Right lung (tissue), 10 donors: ENCODE results near the gene FRG1. TPM values are rescaled to one million over a fixed set of nuclear protein-coding genes. Genes with fewer than 3 reads are reported as not detected.
"Not testable (repeated sequence)": the region's sequence is repeated elsewhere in the genome, so short reads cannot be mapped to it uniquely, and the experiment has no call there.

Source experiments
- DNase-seq, 2 donors: peaks; one replicate each; pipeline ENCODE4 v3.0.0-alpha.2; 2013
- long read RNA-seq, 8 donors: transcript quantifications; one replicate each; lab custom pipeline, GENCODE V29; 2026
- polyA plus RNA-seq, 5 donors: library from polyadenylated mRNA; unstranded; fragments of 120-200 nt; gene quantifications; one replicate each; pipeline versions ENCODE4 v1.2.1 to v1.2.3, GENCODE V29; 2013; ENCODE audit warnings: inconsistent platforms in 1 of 5, low replicate concordance in 1 of 5; ENCODE audit not compliant: insufficient read length in 5 of 5, insufficient read depth in 1 of 5

Gene FRG1
- polyA plus RNA-seq = 10 to 100 TPM; 47.1 to 72.5 (median 49.4) TPM
- long read RNA-seq, donor 1, transcript FRG1-201 (9 exons, 1,074 nt) = major isoform, 28 of 42 reads
- long read RNA-seq, donor 1, partial matches to known transcripts = 14 of 42 reads
- long read RNA-seq, donor 1, other reads (novel, unspliced or antisense) = 0 of 42 reads
- long read RNA-seq, donor 2, transcript FRG1-201 (9 exons, 1,074 nt) = major isoform, 15 of 23 reads
- long read RNA-seq, donor 2, partial matches to known transcripts = 8 of 23 reads
- long read RNA-seq, donor 2, other reads (novel, unspliced or antisense) = 0 of 23 reads
- long read RNA-seq, donor 3, transcript FRG1-201 (9 exons, 1,074 nt) = major isoform, 9 of 15 reads
- long read RNA-seq, donor 3, partial matches to known transcripts = 6 of 15 reads
- long read RNA-seq, donor 3, other reads (novel, unspliced or antisense) = 0 of 15 reads
- long read RNA-seq, donor 4, transcript FRG1-201 (9 exons, 1,074 nt) = major isoform, 10 of 10 reads
- long read RNA-seq, donor 4, partial matches to known transcripts = 0 of 10 reads
- long read RNA-seq, donor 4, other reads (novel, unspliced or antisense) = 0 of 10 reads
- long read RNA-seq, donor 5, transcript FRG1-201 (9 exons, 1,074 nt) = major isoform, 16 of 16 reads
- long read RNA-seq, donor 5, partial matches to known transcripts = 0 of 16 reads
- long read RNA-seq, donor 5, other reads (novel, unspliced or antisense) = 0 of 16 reads
- long read RNA-seq, donor 6, transcript FRG1-201 (9 exons, 1,074 nt) = major isoform, 21 of 21 reads
- long read RNA-seq, donor 6, partial matches to known transcripts = 0 of 21 reads
- long read RNA-seq, donor 6, other reads (novel, unspliced or antisense) = 0 of 21 reads
- long read RNA-seq, donor 7, transcript FRG1-201 (9 exons, 1,074 nt) = major isoform, 12 of 12 reads
- long read RNA-seq, donor 7, partial matches to known transcripts = 0 of 12 reads
- long read RNA-seq, donor 7, other reads (novel, unspliced or antisense) = 0 of 12 reads
- long read RNA-seq, donor 8, transcript FRG1-201 (9 exons, 1,074 nt) = major isoform, 7 of 7 reads
- long read RNA-seq, donor 8, partial matches to known transcripts = 0 of 7 reads
- long read RNA-seq, donor 8, other reads (novel, unspliced or antisense) = 0 of 7 reads

DNA sequence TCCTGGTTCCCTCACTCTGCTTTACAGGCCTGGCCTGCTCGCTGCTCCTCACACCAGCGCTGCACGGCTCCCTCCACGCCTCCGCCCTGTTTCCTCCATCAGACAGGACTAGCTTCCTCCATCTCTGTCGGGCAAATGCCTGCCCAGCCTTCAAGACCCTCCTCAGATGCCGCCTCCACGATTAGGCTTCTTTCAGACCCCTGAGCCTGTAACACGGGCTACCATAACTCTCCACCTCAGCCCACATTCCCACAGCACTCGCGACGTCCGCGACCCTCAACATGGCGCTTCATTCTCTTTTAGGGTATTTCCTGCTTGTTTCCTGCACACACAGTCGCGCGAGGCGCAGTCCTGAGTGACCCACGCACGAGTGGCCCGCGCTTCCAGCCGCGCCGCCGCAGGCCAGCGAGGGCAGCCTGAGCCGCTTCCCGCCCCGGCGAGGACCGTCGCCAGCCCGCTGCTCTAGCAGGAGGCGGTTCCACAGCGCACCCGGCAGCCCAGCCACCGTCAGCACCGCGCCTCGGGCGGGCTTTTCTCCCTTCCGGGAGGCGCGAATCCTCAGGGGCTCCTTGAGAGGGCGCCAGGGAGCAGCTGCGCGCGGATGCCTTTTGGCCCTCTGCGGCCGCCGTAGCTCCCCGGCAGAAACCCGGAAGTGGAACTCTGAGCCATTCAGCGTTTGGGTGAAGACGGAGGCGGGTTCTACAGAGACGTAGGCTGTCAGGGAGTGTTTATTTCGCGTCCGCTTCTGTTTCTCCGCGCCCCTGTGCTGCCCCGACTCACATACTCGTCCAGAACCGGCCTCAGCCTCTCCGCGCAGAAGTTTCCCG lies at the start of gene FRG1:
Gene FRG1 (plus strand): TSS at position 695 of the 827 bp plus-strand sequence. CDS start 138 bp downstream, outside the sequence.
- peak; percentile 94 for DNase-seq

DNA sequence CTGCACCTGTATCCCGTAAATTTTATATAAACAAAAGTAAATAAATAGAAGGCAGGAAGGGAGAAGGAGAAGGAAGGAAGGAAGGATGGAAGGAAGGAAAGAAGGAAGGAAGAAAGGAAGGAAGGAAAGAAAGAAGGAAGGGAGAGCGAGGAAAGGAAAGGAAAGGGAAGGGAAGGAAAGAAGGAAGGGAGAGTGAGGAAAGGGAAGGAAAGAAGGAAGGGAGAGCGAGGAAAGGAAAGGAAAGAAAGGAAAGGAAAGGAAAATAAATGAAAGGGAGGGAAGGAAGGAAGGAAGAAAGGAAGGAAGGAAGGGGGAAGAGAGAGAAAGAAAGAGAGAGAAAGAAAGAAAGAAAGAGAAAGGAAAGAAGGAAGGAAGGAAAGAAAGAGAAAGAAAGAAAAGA lies 43.0 kb upstream of the FRG1 start:
- no peak for DNase-seq

DNA sequence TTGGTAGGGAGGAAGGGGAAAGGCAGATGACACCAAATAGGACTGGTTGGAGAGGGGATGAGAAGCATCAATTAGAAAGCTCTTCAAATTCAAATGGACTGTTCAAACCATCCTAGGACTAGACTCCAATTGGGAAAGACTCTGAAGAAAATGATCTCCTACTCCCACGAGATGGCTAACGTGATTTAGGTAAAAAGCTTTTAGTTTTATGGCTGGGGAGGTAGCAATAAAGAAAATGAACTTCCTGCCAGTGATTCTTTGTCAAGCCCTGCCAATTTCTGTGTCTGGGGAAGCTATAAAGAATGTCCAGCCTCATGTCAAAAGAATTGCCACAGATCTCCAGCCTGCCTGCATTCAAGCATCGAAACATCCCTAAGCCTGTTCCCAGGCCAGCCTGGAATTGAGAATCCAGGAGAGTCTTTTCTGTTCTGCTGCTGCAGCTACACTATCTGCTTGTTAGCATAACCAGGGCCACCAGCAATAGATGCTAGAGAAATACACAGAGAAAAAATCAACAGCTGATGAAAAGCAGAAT lies 41.1 kb upstream of the FRG1 start:
- not testable (repeated sequence) for DNase-seq

DNA sequence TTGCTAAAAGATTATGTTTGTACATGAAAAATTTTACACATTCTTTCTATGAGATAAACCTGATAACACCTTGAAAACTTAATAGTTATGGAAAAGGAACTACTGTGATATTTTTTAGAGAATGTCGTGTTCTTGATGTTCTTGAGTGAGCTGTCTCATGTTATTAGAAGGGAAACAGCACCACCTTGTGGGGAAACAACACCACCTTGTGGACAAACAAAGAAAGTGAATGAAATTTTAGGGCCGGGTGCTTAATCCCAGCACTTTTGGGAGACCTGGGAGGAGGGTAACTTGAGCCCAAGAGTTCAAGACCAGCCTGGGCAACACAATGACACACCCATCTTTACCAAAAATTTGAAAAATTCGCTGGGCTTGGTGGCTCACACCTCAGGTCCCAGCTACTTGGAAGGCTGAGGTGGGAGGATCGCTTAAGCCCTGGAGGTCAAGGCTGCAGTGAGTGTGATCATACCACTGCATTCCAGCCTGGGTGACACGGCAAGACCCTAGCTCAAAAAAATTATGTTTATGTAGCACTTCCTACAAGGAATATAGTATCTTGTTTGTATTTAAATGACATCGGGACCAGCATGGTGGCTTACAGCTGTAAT lies 36.1 kb upstream of the FRG1 start:
- peak; percentile 25 to 51 for DNase-seq

DNA sequence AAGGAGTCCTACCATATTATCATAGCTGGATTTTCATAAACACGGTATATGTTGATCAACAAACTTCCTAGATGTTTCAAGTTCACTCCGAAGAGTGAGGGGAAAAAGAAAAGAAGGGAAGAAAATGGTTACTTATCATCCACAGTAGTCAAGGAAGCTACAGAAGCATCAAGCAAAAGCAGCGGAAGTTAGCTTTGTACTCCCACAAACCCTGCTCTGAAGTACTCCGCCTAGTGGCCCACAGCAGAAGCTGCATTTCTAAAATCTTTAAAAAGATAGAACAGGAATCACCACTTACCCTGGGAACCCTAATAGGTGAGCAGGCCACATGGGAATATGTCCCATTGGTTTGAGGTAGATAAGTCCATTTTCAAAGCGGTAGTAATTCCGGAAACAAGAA lies 28.5 kb upstream of the FRG1 start:
- no peak for DNase-seq

DNA sequence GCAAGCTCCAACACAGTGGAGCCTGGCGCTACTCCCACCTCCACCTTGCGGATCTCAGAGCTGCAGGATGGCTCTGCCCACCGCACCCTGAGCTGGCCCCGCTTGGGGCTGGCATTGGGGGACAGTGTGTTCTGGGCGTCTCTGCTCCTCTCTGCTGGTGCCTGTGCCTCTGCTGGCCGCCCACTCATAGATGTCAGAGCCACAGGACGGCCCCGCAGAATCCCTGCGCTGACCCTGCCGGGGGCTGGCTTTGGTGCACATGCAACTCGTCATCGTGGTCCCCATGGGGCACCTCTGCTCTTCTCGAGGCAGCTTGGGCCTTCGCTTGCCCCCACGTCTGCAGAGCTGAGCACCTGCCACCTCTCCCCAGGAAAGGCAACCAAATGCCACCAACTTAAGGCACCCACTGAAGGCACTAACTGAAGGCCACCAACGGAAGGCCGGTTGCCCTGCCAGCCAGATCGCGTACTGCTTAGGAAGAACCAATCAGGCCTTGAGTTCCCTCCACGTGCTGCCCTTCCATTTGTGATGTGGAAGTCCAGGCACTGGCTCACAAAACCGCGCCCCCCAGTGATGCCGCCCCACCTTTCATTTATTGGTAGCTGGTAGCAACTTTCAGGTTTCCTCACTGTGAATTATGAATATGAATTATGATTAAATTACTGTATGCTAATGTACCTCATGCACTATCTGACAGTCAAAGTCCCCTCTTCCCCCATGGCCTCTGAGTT lies 23.3 kb upstream of the FRG1 start:
- no peak for DNase-seq

DNA sequence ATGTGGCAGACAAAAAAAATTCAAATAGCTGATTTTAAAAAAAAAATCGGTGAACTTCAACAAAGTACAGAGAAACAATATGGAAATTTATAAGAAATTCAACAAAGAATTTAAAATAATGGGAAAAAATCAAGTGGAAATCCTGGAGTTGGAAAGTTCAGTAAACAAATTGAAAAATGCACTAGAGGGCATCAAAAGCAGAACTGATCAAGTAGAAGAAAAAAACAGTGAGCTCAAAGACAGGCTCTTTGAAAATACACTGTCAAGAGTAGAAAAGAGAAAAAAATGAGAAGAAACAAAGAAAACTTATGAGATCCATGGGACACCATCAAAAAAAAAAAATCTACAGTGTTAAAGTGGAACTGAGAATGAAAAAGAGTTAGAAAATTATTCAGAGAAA lies 19.6 kb upstream of the FRG1 start:
- no peak for DNase-seq

DNA sequence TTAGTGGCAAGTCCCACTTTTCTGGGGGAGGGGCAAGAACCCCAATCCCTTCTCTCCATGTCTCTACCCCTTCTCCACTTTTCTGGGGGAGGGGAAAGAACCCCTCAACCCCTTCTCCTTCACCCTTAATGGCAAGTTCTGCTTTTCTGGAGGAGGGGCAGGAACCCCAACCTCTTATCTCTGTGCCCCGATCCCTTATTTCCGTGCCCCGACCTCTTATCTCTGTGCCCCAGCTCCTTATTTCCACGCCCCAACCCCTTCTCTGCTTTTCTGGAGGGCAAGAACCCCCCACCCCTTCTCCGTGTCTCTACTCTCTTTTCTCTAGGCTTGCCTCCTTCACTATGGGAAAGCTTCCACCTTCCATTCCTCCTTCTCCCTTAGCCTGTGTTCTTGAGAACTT lies 13.9 kb upstream of the FRG1 start:
- not testable (repeated sequence) for DNase-seq

DNA sequence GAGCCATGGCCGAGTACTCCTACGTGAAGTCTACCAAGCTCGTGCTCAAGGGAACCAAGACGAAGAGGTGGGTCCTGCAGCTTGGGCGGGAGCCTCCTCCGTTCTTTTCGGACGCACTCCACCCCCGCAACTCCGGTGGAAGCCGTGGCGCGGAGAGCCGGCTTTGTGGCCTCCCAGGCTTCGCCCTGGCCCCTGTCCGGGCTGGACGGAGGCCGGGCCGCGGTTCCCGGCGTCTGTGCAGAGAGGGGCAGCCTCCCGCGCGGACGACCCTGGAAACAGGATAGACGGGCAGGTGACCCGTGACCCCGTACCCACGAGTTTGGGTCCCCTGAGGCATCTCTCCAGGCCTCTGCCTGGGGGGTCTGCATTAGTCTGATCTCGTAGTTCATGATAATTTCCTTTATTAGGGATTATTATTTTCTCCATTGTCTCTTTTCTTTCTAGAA lies 356 bp downstream of the FRG1 start:
- no peak for DNase-seq

DNA sequence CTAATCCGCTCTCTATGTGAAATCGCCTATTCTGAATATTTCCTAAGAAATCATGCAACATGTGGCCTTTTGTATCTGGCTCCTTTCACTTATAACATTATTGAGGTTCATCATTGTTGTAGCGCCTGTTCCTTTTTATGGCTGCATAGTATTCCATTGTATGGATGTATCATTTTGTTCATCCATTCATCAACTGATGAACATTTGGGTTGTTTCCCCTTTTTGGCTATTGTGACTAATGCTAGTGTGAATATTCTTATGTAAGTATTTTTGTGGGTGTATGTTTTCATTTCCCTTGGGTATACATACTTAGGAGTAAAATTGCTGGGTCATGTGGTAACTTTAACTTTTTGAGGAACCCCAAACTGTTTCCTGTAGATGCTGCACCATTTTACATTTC lies 1.7 kb downstream of the FRG1 start:
- DNase-seq = not testable (repeated sequence)

DNA sequence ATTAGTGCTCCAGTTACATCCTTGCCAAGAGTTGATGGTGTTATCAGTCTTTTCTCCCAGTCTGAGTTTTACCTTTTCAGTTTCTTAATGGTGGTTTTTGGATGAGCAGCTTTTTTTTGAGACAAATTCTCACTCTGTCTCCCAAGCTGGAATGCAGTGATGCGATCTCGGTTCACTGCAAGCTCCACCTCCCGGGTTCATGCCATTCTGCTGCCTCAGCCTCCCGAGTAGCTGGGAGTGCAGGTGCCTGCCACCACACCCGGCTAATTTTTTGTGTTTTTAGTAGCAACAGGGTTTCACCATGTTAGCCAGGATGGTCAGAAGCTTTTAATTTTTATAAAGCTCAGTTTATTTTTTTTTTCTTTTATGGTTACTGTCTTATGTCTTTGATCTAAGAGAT lies 3.4 kb downstream of the FRG1 start:
- not testable (repeated sequence) for DNase-seq

DNA sequence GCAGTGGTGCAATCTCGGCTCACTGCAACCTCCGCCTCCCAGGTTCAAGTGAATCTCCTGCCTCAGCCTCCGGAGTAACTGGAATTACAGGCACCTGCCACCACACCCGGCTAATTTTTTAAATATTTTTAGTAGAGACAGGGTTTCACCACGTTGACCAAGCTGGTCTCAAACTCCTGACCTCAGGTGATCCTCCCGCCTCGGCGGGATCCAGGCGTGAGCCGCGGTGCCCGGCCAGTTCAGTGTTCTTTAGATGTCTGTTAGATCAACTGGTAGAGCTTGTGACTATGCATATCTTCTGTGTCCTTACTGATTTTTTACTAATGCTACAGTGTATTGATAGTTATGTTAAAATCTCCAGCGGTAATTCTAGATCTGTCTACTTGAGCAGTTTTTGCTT lies 6.2 kb downstream of the FRG1 start:
- not testable (repeated sequence) for DNase-seq

DNA sequence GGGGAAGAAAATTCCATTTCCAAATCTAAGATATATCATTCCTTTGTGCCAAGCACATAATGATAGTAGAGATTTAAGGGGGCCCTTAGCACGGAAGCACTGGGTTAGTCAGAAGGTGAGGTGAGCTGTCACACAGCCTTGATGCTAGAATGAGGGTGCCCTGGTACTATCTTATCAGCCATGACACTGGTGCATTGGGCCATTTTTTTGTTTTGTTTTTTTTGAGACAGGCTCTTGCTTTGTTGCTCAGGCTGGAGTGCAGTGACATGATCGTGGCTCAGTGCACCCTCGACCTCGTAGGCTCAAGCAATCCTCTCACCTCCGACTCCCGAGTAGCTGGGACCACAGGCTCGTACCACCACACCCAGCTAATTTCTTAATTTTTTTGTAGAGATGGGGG lies 7.8 kb downstream of the FRG1 start:
- DNase-seq = not testable (repeated sequence)

DNA sequence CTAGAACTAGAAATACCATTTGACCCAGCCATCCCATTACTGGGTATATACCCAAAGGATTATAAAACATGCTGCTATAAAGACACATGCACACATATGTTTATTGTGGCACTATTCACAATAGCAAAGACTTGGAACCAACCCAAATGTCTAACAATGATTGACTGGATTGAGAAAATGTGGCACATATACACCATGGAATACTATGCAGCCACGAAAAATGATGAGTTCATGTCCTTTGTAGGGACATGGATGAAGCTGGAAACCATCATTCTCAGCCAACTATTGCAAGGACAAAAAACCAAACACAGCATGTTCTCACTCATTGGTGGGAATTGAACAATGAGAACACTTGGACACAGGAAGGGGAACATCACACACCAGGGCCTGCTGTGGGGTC lies 28.6 kb downstream of the FRG1 start:
- DNase-seq = not testable (repeated sequence)

DNA sequence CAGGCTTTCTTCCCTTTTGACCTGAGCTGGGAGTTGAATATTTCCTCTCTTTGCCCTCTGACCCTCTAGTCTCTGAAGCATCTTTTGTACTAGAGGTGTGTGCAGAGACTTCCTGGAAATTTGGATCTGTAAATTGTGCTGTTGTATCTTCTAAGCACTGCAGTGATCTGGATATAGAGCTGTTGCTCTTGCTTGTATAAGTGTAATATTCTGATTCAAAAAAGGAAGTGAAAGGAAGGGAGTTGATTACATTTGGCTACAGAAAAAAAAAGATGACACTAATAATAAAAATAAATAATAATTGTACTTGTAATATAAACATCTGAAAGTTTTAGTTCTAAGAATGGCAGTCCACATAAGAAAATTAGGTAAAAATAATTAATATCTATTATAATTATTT lies 33.0 kb downstream of the FRG1 start:
- no peak for DNase-seq

DNA sequence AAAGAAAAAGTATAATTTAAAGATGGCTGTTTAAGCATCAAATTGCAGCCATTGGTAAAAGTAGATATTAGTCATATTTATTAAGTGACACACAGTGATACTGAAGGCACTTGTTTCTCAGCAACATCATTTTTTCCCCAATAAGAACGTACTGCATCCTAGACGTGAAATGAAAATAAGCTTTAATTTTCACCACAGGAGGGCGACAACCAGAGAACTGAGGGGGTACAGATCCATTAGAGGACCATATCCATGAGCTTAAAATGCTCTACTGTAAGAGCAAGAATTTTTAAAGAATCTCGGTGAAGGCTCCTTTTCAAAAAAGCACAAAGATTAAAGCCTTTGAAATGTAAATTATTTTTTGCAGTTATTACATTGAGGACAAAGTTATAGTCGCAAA lies 33.4 kb downstream of the FRG1 start:
- DNase-seq = no peak

DNA sequence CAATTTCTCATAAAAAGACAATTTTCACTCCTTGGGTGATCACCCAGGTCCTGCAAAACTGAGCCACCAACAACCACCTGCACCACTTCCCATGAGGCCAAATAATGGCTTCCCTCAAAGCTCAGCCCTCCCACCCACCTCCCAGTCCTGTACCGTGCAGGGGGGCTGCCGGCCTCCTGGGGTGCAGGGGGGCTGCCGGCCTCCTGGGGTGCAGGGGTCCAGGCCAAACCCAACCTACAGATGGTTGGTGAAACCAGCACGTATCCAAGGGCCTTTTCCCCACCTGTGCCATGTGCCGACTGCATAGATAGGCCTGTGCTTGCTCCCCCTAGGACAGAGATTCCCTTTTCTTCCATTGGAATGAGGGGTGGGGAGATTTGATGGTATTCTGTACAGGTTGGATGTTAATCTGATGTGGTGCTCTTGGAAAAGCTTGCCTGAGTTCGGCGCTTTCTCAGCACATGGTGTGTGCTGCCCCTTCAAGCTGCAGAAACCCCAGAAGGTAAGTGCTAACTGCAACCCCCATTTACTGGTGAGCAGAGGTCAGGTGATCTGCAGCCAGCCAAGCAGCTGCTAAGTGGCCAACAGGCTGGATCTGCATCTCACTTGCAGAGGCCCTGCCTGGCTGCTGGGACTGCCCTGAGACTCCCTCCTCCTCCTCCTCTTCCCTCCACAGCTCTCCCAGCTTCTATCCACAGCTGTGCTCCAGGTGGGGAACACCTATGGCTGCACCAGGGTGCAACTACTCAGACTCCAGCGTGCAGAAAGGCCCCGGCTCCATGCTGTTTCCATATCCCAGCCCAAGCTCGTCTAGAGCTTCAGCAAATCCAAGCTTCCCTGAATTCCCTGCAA lies 38.8 kb downstream of the FRG1 start:
- DNase-seq = no peak

DNA sequence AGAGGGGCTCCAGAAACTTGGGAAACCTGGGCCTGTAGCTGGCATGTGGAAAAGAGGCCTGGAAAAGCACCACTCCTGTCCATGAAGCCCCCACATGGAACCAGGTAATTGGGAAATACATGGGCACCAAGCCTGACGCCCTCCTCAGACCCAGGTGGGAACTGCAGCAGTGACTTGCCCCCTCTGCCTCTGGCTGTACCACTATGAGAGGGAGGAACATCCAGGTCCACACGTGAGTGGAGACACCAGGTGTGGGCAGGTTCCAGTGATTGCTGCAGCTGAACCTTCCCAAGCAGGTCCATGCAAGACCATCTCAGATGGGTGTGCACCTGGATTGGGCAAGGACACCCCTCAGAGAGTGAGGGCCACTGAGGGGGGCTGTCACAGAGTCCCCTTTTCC lies 39.6 kb downstream of the FRG1 start:
- not testable (repeated sequence) for DNase-seq

DNA sequence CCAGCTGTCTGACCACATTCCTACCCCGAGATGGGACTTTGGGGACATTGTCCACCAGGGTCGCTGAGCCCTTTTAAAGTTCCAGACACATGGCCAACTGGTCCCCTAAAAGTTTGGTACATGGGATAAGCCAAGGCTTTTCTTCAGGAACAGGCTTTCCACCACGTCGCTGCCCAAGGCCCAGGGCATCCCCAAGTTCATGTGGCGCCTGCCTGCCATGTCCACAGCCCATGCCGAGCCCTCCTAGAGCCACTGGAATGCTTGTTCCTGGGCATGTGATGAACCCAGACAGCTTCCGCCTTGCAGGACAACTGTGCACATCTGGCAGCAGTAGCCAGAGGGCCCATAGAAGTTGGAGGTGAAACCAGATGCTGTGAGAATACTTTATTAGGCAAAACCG lies 41.3 kb downstream of the FRG1 start:
- DNase-seq = no peak
